HEK293 (cell line): ENCODE data around the gene PLCD3.
A peak's percentile ranks its signal among the peaks of the same experiment; 100 is the strongest.

Experiments
- CTCF ChIA-PET: fragments of 350-600 bp; formaldehyde crosslinking; extraction: SDS; loops from one replicate; lab custom pipeline; 2021; ENCODE audit warnings: antibody characterized with exemption; lab: Yijun Ruan, JAX
- POLR2A ChIA-PET: fragments of 300-600 bp; formaldehyde crosslinking; extraction: SDS; loops from one replicate; lab custom pipeline; 2020; ENCODE audit warnings: antibody characterized with exemption, inconsistent platforms; lab: Yijun Ruan, JAX
- H3K27ac ChIP-seq: fragments of 200-500 bp; sonication (Bioruptor generic); 2 replicates; pipeline ENCODE4 v1.5.1; 2014; ENCODE audit warnings: low read depth, low read length, control low read depth, inconsistent platforms; ENCODE audit errors: extremely low read depth
- H3K36me3 ChIP-seq, 2 experiments: fragments of 200-500 bp in 1 of 2; sonication (Bioruptor generic) in 1 of 2; 1 replicate in 1 of 2; 2 replicates in 1 of 2; pipeline ENCODE4 v1.5.1; 2014 to 2017; ENCODE audit warnings: inconsistent platforms in 2 of 2, low read length in 2 of 2; ENCODE audit not compliant: control insufficient read depth in 2 of 2, insufficient read depth in 1 of 2
- H3K4me1 ChIP-seq: fragments of 200-500 bp; sonication (Bioruptor generic); 2 replicates; pipeline ENCODE4 v1.5.1; 2014; ENCODE audit warnings: mild to moderate bottlenecking, low read length, inconsistent platforms; ENCODE audit not compliant: control insufficient read depth, insufficient read depth
- H3K4me3 ChIP-seq: 2 replicates; pipeline ENCODE4 v1.5.1; 2011; ENCODE audit warnings: low read depth, mild to moderate bottlenecking, control low read depth, low read length, moderate library complexity
- H3K9me3 ChIP-seq: fragments of 200-500 bp; sonication (Bioruptor generic); 2 replicates; pipeline ENCODE4 v1.5.1; 2014; ENCODE audit warnings: low read depth, low read length, inconsistent platforms; ENCODE audit not compliant: control insufficient read depth, insufficient read depth
- CTCF ChIP-seq: fragments of 450-650 bp; formaldehyde crosslinking; IDR thresholded peaks from 2 replicates; pipeline ENCODE4 v1.5.1; 2016; ENCODE audit warnings: missing biosample characterization, missing genetic modification characterization
- GFI1B ChIP-seq: fragments of 450-650 bp; formaldehyde crosslinking; IDR thresholded peaks from 2 replicates; pipeline ENCODE4 v1.5.1; 2016; ENCODE audit warnings: missing biosample characterization, missing genetic modification characterization
- GLIS1 ChIP-seq: fragments of 450-650 bp; formaldehyde crosslinking; IDR thresholded peaks from 2 replicates; pipeline ENCODE4 v1.5.1; 2016; ENCODE audit warnings: missing biosample characterization, missing genetic modification characterization
- HOXD13 ChIP-seq: sonication (generic); formaldehyde crosslinking; IDR thresholded peaks from 2 replicates; pipeline ENCODE4 v1.8.0; 2022; ENCODE audit warnings: missing genetic modification reagents, borderline replicate concordance
- PRDM4 ChIP-seq: fragments of 450-650 bp; formaldehyde crosslinking; IDR thresholded peaks from 2 replicates; pipeline ENCODE4 v1.5.1; 2017; ENCODE audit warnings: missing biosample characterization, missing genetic modification characterization
- REPIN1 ChIP-seq: fragments of 450-650 bp; formaldehyde crosslinking; IDR thresholded peaks from 2 replicates; pipeline ENCODE4 v1.5.1; 2017; ENCODE audit warnings: missing biosample characterization, missing genetic modification characterization, low read depth
- TRIM28 ChIP-seq: IDR thresholded peaks from 2 replicates; pipeline ENCODE4 v1.6.1; 2011; ENCODE audit warnings: low read length, control low read depth, borderline replicate concordance
- ZFP41 ChIP-seq: fragments of 450-650 bp; formaldehyde crosslinking; IDR thresholded peaks from 2 replicates; pipeline ENCODE4 v1.5.1; 2016; ENCODE audit warnings: missing biosample characterization, missing genetic modification characterization, borderline replicate concordance
- ZNF112 ChIP-seq: fragments of 450-650 bp; formaldehyde crosslinking; IDR thresholded peaks from 2 replicates; pipeline ENCODE4 v1.5.0; 2017; ENCODE audit warnings: missing biosample characterization, missing genetic modification characterization
- ZNF121 ChIP-seq: fragments of 450-650 bp; formaldehyde crosslinking; IDR thresholded peaks from 2 replicates; pipeline ENCODE4 v1.5.1; 2016; ENCODE audit warnings: missing biosample characterization, missing genetic modification characterization
- ZNF133 ChIP-seq: fragments of 450-650 bp; formaldehyde crosslinking; IDR thresholded peaks from 2 replicates; pipeline ENCODE4 v1.5.1; 2016; ENCODE audit warnings: missing biosample characterization, missing genetic modification characterization
- ZNF184 ChIP-seq: fragments of 450-650 bp; IDR thresholded peaks from 2 replicates; pipeline ENCODE4 v1.5.1; 2018; ENCODE audit warnings: missing biosample characterization, mild to moderate bottlenecking, missing genetic modification characterization
- ZNF23 ChIP-seq: fragments of 450-650 bp; formaldehyde crosslinking; IDR thresholded peaks from 2 replicates; pipeline ENCODE4 v1.5.1; 2016; ENCODE audit warnings: missing biosample characterization, missing genetic modification characterization, borderline replicate concordance
- ZNF302 ChIP-seq: fragments of 450-650 bp; formaldehyde crosslinking; IDR thresholded peaks from 2 replicates; pipeline ENCODE4 v1.5.1; 2016; ENCODE audit warnings: missing biosample characterization, missing genetic modification characterization, low read depth
- ZNF311 ChIP-seq: fragments of 450-650 bp; formaldehyde crosslinking; IDR thresholded peaks from 2 replicates; pipeline ENCODE4 v1.5.1; 2017; ENCODE audit warnings: missing biosample characterization, missing genetic modification characterization, borderline replicate concordance
- ZNF350 ChIP-seq: fragments of 450-650 bp; formaldehyde crosslinking; IDR thresholded peaks from 2 replicates; pipeline ENCODE4 v1.5.0; 2017; ENCODE audit warnings: missing biosample characterization, mild to moderate bottlenecking, missing genetic modification characterization
- ZNF391 ChIP-seq: fragments of 450-650 bp; formaldehyde crosslinking; IDR thresholded peaks from 2 replicates; pipeline ENCODE4 v1.5.1; 2016; ENCODE audit warnings: low read depth, missing biosample characterization, missing genetic modification characterization, borderline replicate concordance
- ZNF510 ChIP-seq: fragments of 450-650 bp; formaldehyde crosslinking; IDR thresholded peaks from 2 replicates; pipeline ENCODE4 v1.5.1; 2018; ENCODE audit warnings: mild to moderate bottlenecking, missing genetic modification characterization, missing biosample characterization; ENCODE audit not compliant: insufficient replicate concordance
- ZNF514 ChIP-seq: fragments of 450-650 bp; formaldehyde crosslinking; IDR thresholded peaks from 2 replicates; pipeline ENCODE4 v1.5.1; 2016; ENCODE audit warnings: missing biosample characterization, missing genetic modification characterization
- ZNF629 ChIP-seq: fragments of 450-650 bp; formaldehyde crosslinking; IDR thresholded peaks from 2 replicates; pipeline ENCODE4 v1.5.1; 2017; ENCODE audit warnings: missing biosample characterization, missing genetic modification characterization
- ZNF664 ChIP-seq: fragments of 450-650 bp; formaldehyde crosslinking; IDR thresholded peaks from 2 replicates; pipeline ENCODE4 v1.5.1; 2016; ENCODE audit warnings: missing biosample characterization, missing genetic modification characterization
- ZNF707 ChIP-seq: fragments of 450-650 bp; formaldehyde crosslinking; IDR thresholded peaks from 2 replicates; pipeline ENCODE4 v1.5.1; 2016; ENCODE audit warnings: missing biosample characterization, missing genetic modification characterization
- ZNF785 ChIP-seq: fragments of 450-650 bp; formaldehyde crosslinking; IDR thresholded peaks from 2 replicates; pipeline ENCODE4 v1.5.1; 2016; ENCODE audit warnings: missing biosample characterization, missing genetic modification characterization
- ZXDB ChIP-seq: fragments of 450-650 bp; formaldehyde crosslinking; IDR thresholded peaks from 2 replicates; pipeline ENCODE4 v1.5.1; 2016; ENCODE audit warnings: missing biosample characterization, missing genetic modification characterization
- TF ChIP-seq, protein P1 (sequence below): fragments of 450-650 bp; formaldehyde crosslinking; IDR thresholded peaks from 2 replicates; pipeline ENCODE4 v1.5.1; 2016; ENCODE audit warnings: missing biosample characterization, missing genetic modification characterization
- TF ChIP-seq, protein P2 (sequence below): fragments of 450-650 bp; formaldehyde crosslinking; IDR thresholded peaks from 2 replicates; pipeline ENCODE4 v1.5.1; 2016; ENCODE audit warnings: missing biosample characterization, missing genetic modification characterization
- TF ChIP-seq, protein P3 (sequence below): fragments of 450-650 bp; formaldehyde crosslinking; IDR thresholded peaks from 2 replicates; pipeline ENCODE4 v1.5.1; 2016; ENCODE audit warnings: missing biosample characterization, missing genetic modification characterization

The PLCD3 gene

DNA sequence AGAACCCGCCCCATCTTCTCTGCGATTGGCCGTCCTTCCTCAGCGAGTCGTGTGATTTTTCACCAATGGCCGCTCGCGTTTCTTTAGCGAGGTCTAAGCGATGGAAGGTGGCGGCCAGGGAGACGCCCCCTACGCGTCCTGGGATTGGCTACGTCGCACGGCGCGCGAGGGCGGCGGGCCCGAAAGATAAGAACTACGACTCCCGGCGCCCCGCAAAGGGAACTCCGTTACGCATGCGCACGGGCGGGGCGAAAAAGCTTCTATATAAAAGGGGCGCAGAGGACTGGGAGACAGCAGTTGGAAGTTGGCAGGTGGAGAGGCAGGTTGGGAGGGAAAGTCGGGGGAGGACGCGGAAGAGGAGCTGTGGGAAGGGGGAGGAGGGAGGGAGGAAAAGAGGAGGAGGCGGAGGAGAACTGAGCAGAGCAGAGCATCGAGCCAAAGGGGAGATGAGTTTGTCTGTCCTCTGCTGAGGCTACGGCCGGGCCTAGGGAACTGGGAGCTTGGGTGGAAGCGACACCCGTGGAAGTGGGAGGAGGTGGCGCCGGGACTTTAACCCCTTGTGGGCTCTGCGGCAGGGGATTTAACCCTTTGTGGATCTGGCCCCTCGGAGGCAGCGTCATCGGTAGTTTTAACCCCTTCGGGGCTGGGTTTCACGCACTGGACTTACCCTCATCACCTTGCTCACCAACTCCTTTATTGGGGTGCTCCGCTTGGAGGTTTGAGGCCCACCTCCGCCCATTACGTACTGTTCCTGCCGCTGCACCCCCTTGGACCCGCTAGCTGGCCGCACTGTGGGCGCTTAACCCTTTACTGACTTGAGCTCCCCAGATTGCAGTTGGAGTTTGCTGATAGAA lies 16.1 kb upstream of the PLCD3 start, which contains the start of gene HEXIM1:
Gene HEXIM1, plus strand, starts transcription at position 293 of the 854 bp plus-strand sequence. CDS start 716 bp downstream, outside the sequence.
- ChIA-PET CTCF (interaction anchor here (0.7 to 10.8 kb wide), 23 partner anchors 12 to 234 kb away, joined by 3 to 209 read pairs (median 6); partner anchors contain the start of genes ACBD4, FMNL1, HEXIM2 and PLCD3), POLR2A (interaction anchor here (0.5 to 8.3 kb wide), 64 partner anchors 11 to 1557 kb away, joined by 3 to 700 read pairs (median 4); partner anchors contain the start of genes ACBD4, EFTUD2, FMNL1 and FZD2)
- no peaks in the 10 kb centered on the region for H3K9me3 ChIP-seq
- H3K4me3 ChIP-seq: peak within 1 kb of the TSS; percentile 72
- H3K36me3 ChIP-seq: peaks cover 0 to 6% of the 10 kb centered on the region in 2 experiments; a peak in 1 of 3 replicates
- peak within 1 kb of the TSS; percentile 92 for H3K27ac ChIP-seq
- peaks cover 10% of the 10 kb centered on the region; the same call in 1 of the 2 replicates for H3K4me1 ChIP-seq
- TF ChIP-seq TRIM28 (peak; percentile 30; the same call in 1 of the 2 replicates), ZNF121 (peak; percentile 91), ZNF184 (tag by site-specific recombination) (peak; percentile 76), ZNF112 (tag by site-specific recombination) (no peak; the same call in 1 of the 2 replicates), ZNF707 (tag by site-specific recombination) (no peak), ZNF514 (tag by site-specific recombination) (no peak), GLIS1 (peak; percentile 65), ZNF391 (peak; percentile 100), ZNF785 (tag by site-specific recombination) (peak; percentile 100), ZNF23 (tag by site-specific recombination) (peak; percentile 64; the same call in 1 of the 2 replicates), GFI1B (peak; percentile 80), ZNF133 (tag by site-specific recombination) (no peak; the same call in 1 of the 2 replicates), REPIN1 (tag by site-specific recombination) (peak; percentile 98), ZNF664 (tag by site-specific recombination) (peak; percentile 72), ZNF510 (tag by site-specific recombination) (peak; percentile 40), ZNF629 (tag by site-specific recombination) (peak; percentile 90), ZNF350 (tag by site-specific recombination) (no peak), CTCF (tag by site-specific recombination) (peak; percentile 40; the same call in 1 of the 2 replicates), HOXD13 (CRISPR knock-in tag) (no peak), ZFP41 (tag by site-specific recombination) (peak; percentile 99), ZNF311 (tag by site-specific recombination) (no peak), PRDM4 (peak; percentile 88), ZXDB (peak; percentile 97), ZNF302 (tag by site-specific recombination) (peak; percentile 76; the same call in 1 of the 2 replicates)
- TF ChIP-seq, protein P1, sequence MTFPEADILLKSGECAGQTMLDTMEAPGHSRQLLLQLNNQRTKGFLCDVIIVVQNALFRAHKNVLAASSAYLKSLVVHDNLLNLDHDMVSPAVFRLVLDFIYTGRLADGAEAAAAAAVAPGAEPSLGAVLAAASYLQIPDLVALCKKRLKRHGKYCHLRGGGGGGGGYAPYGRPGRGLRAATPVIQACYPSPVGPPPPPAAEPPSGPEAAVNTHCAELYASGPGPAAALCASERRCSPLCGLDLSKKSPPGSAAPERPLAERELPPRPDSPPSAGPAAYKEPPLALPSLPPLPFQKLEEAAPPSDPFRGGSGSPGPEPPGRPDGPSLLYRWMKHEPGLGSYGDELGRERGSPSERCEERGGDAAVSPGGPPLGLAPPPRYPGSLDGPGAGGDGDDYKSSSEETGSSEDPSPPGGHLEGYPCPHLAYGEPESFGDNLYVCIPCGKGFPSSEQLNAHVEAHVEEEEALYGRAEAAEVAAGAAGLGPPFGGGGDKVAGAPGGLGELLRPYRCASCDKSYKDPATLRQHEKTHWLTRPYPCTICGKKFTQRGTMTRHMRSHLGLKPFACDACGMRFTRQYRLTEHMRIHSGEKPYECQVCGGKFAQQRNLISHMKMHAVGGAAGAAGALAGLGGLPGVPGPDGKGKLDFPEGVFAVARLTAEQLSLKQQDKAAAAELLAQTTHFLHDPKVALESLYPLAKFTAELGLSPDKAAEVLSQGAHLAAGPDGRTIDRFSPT (tag by site-specific recombination): peak; percentile 79
- TF ChIP-seq, protein P2, sequence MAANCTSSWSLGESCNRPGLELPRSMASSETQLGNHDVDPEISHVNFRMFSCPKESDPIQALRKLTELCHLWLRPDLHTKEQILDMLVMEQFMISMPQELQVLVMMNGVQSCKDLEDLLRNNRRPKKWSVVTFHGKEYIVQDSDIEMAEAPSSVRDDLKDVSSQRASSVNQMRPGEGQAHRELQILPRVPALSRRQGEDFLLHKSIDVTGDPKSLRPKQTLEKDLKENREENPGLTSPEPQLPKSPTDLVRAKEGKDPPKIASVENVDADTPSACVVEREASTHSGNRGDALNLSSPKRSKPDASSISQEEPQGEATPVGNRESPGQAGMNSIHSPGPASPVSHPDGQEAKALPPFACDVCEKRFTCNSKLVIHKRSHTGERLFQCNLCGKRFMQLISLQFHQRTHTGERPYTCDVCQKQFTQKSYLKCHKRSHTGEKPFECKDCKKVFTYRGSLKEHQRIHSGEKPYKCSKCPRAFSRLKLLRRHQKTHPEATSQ (tag by site-specific recombination): peak; percentile 98
- TF ChIP-seq, protein P3, sequence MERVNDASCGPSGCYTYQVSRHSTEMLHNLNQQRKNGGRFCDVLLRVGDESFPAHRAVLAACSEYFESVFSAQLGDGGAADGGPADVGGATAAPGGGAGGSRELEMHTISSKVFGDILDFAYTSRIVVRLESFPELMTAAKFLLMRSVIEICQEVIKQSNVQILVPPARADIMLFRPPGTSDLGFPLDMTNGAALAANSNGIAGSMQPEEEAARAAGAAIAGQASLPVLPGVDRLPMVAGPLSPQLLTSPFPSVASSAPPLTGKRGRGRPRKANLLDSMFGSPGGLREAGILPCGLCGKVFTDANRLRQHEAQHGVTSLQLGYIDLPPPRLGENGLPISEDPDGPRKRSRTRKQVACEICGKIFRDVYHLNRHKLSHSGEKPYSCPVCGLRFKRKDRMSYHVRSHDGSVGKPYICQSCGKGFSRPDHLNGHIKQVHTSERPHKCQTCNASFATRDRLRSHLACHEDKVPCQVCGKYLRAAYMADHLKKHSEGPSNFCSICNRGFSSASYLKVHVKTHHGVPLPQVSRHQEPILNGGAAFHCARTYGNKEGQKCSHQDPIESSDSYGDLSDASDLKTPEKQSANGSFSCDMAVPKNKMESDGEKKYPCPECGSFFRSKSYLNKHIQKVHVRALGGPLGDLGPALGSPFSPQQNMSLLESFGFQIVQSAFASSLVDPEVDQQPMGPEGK (tag by site-specific recombination): peak; percentile 99
